NCI-H82 (cell line): ENCODE results near the gene PLEKHB1.
"Not testable (repeated sequence)": the region's sequence is repeated elsewhere in the genome, so short reads cannot be mapped to it uniquely, and the experiment has no call there.

Experiments used
- DNase-seq: peaks from one replicate; lab custom pipeline; 2025; lab: John Stamatoyannopoulos, UW

The PLEKHB1 gene

DNA sequence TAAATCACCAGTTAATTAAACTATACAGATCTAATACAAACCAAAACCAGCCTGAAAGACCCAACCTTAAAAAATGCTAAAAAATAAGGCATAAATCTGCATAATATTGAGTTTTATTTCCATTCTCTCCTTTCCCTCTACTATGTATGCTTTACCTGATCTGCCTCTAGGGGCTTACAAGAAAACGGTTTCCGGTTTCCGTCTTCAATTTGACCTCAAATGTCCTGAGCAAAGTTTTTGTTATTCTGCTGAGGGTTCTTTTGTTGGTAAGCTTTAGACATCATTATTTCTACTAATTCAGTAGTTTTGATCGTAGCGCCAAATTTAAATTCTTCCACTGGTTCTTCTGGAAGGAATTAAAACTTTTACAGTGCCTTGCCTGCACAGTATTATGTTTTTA is 30.2 kb downstream of the PLEKHB1 start:
- DNase-seq: not testable (repeated sequence)

DNA sequence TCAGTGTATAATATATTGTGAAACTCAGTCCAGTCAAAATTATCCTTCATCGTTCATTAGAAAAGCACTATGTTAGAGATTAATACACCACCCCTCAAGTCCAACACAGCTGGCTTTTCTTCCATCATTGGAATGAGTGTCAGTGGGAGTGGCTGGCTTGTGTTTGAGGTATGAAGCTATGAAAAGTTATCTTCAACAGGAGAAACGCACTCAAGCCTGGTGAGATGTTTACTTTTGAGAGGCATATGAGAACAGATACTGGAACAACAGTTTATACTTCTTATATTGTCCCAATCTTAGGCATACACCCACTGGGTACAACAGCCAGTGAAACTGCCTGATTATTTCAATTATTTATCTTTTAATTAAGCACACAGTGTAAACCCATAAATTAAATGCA is 34.3 kb downstream of the PLEKHB1 start:
- DNase-seq: no peak

DNA sequence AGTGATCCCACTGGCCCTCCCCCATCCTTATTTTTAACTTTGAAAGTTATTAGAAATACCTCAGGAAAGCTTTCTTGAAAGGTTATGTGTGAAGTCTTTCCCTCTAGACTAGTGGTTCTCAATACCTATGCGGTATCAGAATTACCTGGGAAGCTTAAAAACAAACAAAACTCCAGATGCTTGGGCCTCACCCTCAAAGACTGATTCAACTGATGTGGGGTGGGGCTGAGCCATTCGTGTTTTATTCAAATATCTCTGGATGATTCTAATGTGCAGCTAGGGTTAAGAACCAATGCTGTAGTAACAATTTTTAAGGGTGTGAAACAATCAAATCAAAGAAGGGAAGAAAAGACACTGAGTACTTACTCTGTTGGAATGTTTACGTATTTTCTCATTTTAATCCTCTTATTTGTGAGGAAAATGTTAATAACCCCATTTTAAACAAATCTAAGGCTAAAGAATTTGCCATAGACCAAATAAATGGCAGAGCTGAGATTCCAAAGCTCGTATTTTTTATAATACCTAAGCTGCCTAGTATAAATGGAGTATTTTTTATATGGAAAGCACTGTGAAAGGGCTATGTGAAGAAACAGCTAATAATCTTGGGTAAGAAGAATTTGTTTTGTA is 47.6 kb downstream of the PLEKHB1 start:
- DNase-seq: no peak

DNA sequence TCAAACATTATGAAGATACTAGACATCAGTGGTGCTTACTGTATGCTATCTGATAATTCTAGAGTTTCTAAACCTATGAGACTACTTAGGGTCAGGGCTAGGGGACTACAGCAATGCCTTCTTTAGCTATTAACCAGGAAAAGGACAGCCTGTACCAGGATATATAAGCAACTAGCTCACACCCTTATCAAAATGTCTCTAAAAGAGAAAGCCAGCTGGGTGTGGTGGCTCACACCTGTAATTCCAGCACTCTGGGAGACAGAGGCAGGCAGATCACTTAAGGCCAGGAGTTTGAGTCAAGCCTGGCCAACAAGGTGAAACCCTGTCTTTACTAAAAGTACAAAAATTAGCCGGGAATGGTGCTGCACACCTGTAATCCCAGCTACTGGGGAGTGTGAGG is 58.7 kb downstream of the PLEKHB1 start:
- no peak for DNase-seq

DNA sequence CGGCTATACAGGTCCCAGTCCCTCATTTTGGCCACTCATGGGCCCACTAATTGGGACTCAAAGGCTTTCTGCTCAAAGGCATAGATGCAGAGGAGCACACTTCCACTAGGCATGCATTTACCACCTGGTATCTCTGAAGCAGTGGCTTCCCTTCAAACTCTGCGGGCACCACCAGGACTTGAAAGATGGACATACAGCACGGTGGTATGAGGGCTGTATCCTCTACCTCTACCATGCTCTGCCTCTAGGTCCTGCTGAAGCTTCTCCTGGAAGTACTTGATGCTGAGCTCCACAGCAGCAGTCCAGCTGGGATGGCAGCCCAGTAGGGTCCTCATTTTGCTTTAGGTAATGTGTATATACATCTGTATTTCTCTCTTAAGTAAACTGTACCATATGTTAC is 64.6 kb downstream of the PLEKHB1 start:
- DNase-seq: no peak
